ENCODE results near the gene PKN2. TPM values are rescaled to one million over a fixed set of nuclear protein-coding genes. Genes with fewer than 3 reads are reported as not detected.

The PKN2 gene
- total and polyA plus RNA-seq, 2 of the 8 experiments (the other 6 are each of a cell fraction or from before 2014, with no cell fraction given), result 7.8 to 32.0 TPM

- TF ChIP-seq JUND (IDR thresholded peaks at IDR 0.05; ENCODE audit: low read length), result no peak
- TF ChIP-seq SIN3A (conservative IDR thresholded peaks at IDR 0.05 in 1 of 2, IDR thresholded peaks at IDR 0.05 in 1 of 2; ENCODE audit: low read depth in 1 of 2, low read length in 2 of 2), result no peak
- TF ChIP-seq RXRA (IDR thresholded peaks at IDR 0.05; ENCODE audit: insufficient read depth, low read depth, low read length), result no peak
- TF ChIP-seq RBBP5 (IDR thresholded peaks at IDR 0.05; ENCODE audit: borderline replicate concordance, low read depth, low read length), result no peak
- no peak for TF ChIP-seq CBX8 (IDR thresholded peaks at IDR 0.05; ENCODE audit: borderline replicate concordance, low read depth, low read length)
Measured at GRCh38 chr1:88647249-88647645, 36.8 kb upstream of the PKN2 start (continued).

All from H1 (cell line).